Karpas-422 (cell line): ENCODE results near the gene DPH3. TPM values are rescaled to one million over a fixed set of nuclear protein-coding genes. Genes with fewer than 3 reads are reported as not detected.

Source experiments
- DNase-seq: peaks from one replicate; pipeline ENCODE4 v3.0.0-alpha.2; 2015
- H2AFZ ChIP-seq: fragments of 200-600 bp; sonication (generic); 2 replicates; pipeline ENCODE4 v1.6.1; 2014; ENCODE audit warnings: antibody characterized with exemption, low read length, mixed read lengths
- H3K27ac ChIP-seq: fragments of 200-600 bp; sonication (generic); 2 replicates; pipeline ENCODE4 v1.5.1; 2014; ENCODE audit warnings: mild to moderate bottlenecking, low read length, moderate library complexity
- H3K27me3 ChIP-seq: fragments of 200-600 bp; sonication (generic); 2 replicates; pipeline ENCODE4 v1.6.1; 2014; ENCODE audit warnings: low read length, mixed read lengths
- H3K36me3 ChIP-seq: fragments of 200-600 bp; sonication (generic); 2 replicates; pipeline ENCODE4 v1.6.1; 2014; ENCODE audit warnings: low read length, mixed read lengths; ENCODE audit not compliant: insufficient read depth
- H3K4me1 ChIP-seq: fragments of 200-600 bp; sonication (generic); 2 replicates; pipeline ENCODE4 v1.6.1; 2014; ENCODE audit warnings: mild to moderate bottlenecking, low read length, mixed read lengths
- H3K4me2 ChIP-seq: fragments of 200-600 bp; sonication (generic); 2 replicates; pipeline ENCODE4 v1.6.1; 2014; ENCODE audit warnings: low read length, low read depth, mild to moderate bottlenecking; ENCODE audit not compliant: poor library complexity, severe bottlenecking
- H3K4me3 ChIP-seq: fragments of 200-600 bp; sonication (generic); 2 replicates; pipeline ENCODE4 v1.5.1; 2014; ENCODE audit warnings: mild to moderate bottlenecking, antibody characterized with exemption, low read length, mixed read lengths
- H3K79me2 ChIP-seq: fragments of 200-600 bp; sonication (generic); 2 replicates; pipeline ENCODE4 v1.6.1; 2014; ENCODE audit warnings: mild to moderate bottlenecking, low read length, mixed read lengths
- H3K9ac ChIP-seq: fragments of 200-600 bp; sonication (generic); 2 replicates; pipeline ENCODE4 v1.6.0; 2014; ENCODE audit warnings: low read length
- H3K9me2 ChIP-seq: fragments of 200-600 bp; sonication (generic), shearing (Covaris generic); replicated peaks from 2 replicates; pipeline ENCODE4 v1.6.0; 2014; ENCODE audit warnings: mild to moderate bottlenecking, low read length, moderate library complexity; ENCODE audit not compliant: insufficient read depth
- H3K9me3 ChIP-seq: fragments of 300-700, 200-600 bp; sonication (generic); 2 replicates; pipeline ENCODE4 v1.6.1; 2014; ENCODE audit warnings: low read length, mixed read lengths
- H4K20me1 ChIP-seq: fragments of 200-600 bp; sonication (generic); 2 replicates; pipeline ENCODE4 v1.6.1; 2014; ENCODE audit warnings: mild to moderate bottlenecking, antibody characterized with exemption, low read length, low read depth; ENCODE audit not compliant: insufficient read depth
- total RNA-seq: library from RNA; depleted of rRNA; stranded (reverse); fragments of >200 nt; shearing (Covaris generic); gene quantifications from 2 replicates; pipeline ENCODE4 v1.2.3, GENCODE V29; 2014; ENCODE audit warnings: low replicate concordance

DPH3 gene
- total RNA-seq, 1 experiment from 2014 or later: 22.2 TPM

- H3K36me3 ChIP-seq: peaks cover 75% of the 10 kb centered on the region
- H3K4me1 ChIP-seq: peaks cover 4% of the 10 kb centered on the region
- no peak for DNase-seq
- H3K9me3 ChIP-seq: no peaks in the 10 kb centered on the region
- no peaks in the 10 kb centered on the region for H3K9me2 ChIP-seq
- H4K20me1 ChIP-seq: no peaks in the 10 kb centered on the region
- H2AFZ ChIP-seq: no peak overlapping the region
- H3K4me2 ChIP-seq: no peak overlapping the region
- H3K4me3 ChIP-seq: no peak overlapping the region
- no peaks in the 10 kb centered on the region for H3K27me3 ChIP-seq
- H3K27ac ChIP-seq: peak overlapping the region; percentile 37
- H3K9ac ChIP-seq: no peak overlapping the region
- H3K79me2 ChIP-seq: peaks cover 12% of the 10 kb centered on the region; the same call in 1 of the 2 replicates
Measured at GRCh38 chr3:16305111-16305541, 40.4 kb upstream of the DPH3 start.

- Histone ChIP-seq H3K4me2 (no peak overlapping the region), H3K4me3 (no peak overlapping the region), H3K36me3 (peaks cover 83% of the 10 kb centered on the region), H3K79me2 (peaks cover 12% of the 10 kb centered on the region; the same call in 1 of the 2 replicates), H2AFZ (no peak overlapping the region), H3K9me2 (no peaks in the 10 kb centered on the region), H3K4me1 (no peaks in the 10 kb centered on the region), H3K27me3 (no peaks in the 10 kb centered on the region), H3K9ac (no peak overlapping the region), H4K20me1 (no peaks in the 10 kb centered on the region), H3K27ac (peak overlapping the region; percentile 37), H3K9me3 (no peaks in the 10 kb centered on the region)
- DNase-seq: no peak
Measured at GRCh38 chr3:16304061-16305010, 39.6 kb upstream of the DPH3 start.

GRCh38 chr3:16303037-16303575 lies 38.4 kb upstream of the DPH3 start:
- Histone ChIP-seq H4K20me1 (no peaks in the 10 kb centered on the region), H3K4me2 (no peak overlapping the region), H3K27ac (peak overlapping the region; percentile 37), H3K4me3 (no peak overlapping the region), H3K9me3 (no peaks in the 10 kb centered on the region), H3K4me1 (no peaks in the 10 kb centered on the region), H3K27me3 (no peaks in the 10 kb centered on the region), H3K9me2 (no peaks in the 10 kb centered on the region), H3K36me3 (peaks cover 91% of the 10 kb centered on the region), H3K79me2 (peaks cover 9% of the 10 kb centered on the region; the same call in 1 of the 2 replicates), H3K9ac (no peak overlapping the region), H2AFZ (no peak overlapping the region)
- no peak for DNase-seq

GRCh38 chr3:16302082-16302631 lies 37.4 kb upstream of the DPH3 start:
- H3K4me1 ChIP-seq: no peaks in the 10 kb centered on the region
- H3K4me3 ChIP-seq: no peak overlapping the region

GRCh38 chr3:16301507-16301906 lies 36.8 kb upstream of the DPH3 start:
- no peaks in the 10 kb centered on the region for H3K4me1 ChIP-seq
- H3K9me2 ChIP-seq: no peaks in the 10 kb centered on the region
- no peak overlapping the region for H3K9ac ChIP-seq
- H3K27me3 ChIP-seq: no peaks in the 10 kb centered on the region
- H3K36me3 ChIP-seq: peaks cover 94% of the 10 kb centered on the region
- no peaks in the 10 kb centered on the region for H3K79me2 ChIP-seq
- H4K20me1 ChIP-seq: no peaks in the 10 kb centered on the region
- no peaks in the 10 kb centered on the region for H3K9me3 ChIP-seq
- no peak overlapping the region for H3K4me3 ChIP-seq
- DNase-seq: no peak
- no peak overlapping the region for H2AFZ ChIP-seq
- H3K27ac ChIP-seq: no peak overlapping the region
- no peak overlapping the region for H3K4me2 ChIP-seq

More at GRCh38 chr3:16302082-16302631, 37.4 kb upstream of the DPH3 start:
- Histone ChIP-seq H3K4me2 (no peak overlapping the region), H3K9me3 (no peaks in the 10 kb centered on the region), H4K20me1 (no peaks in the 10 kb centered on the region), H3K79me2 (0 out of 2 replicates have a peak, but pooled peaks cover 4% of the 10 kb centered on the region), H3K27ac (peak overlapping the region; percentile 11; the same call in 1 of the 2 replicates), H3K9me2 (no peaks in the 10 kb centered on the region), H3K9ac (no peak overlapping the region), H2AFZ (no peak overlapping the region), H3K36me3 (peaks cover 93% of the 10 kb centered on the region), H3K27me3 (no peaks in the 10 kb centered on the region)
- DNase-seq: no peak

- Histone ChIP-seq H2AFZ (no peak overlapping the region), H3K27me3 (no peaks in the 10 kb centered on the region), H3K9me3 (no peaks in the 10 kb centered on the region), H3K9ac (no peak overlapping the region), H3K27ac (no peak overlapping the region), H3K4me3 (no peak overlapping the region), H3K36me3 (peaks cover 94% of the 10 kb centered on the region), H4K20me1 (no peaks in the 10 kb centered on the region), H3K4me1 (no peaks in the 10 kb centered on the region), H3K4me2 (no peak overlapping the region), H3K79me2 (no peaks in the 10 kb centered on the region), H3K9me2 (no peaks in the 10 kb centered on the region)
- no peak for DNase-seq
Measured at GRCh38 chr3:16300881-16301359, 36.2 kb upstream of the DPH3 start.

- no peaks in the 10 kb centered on the region for H3K9me3 ChIP-seq
- H3K27me3 ChIP-seq: no peaks in the 10 kb centered on the region
- H3K4me1 ChIP-seq: no peaks in the 10 kb centered on the region
- H3K4me2 ChIP-seq: no peak overlapping the region
- no peaks in the 10 kb centered on the region for H4K20me1 ChIP-seq
- H3K4me3 ChIP-seq: no peak overlapping the region
- H3K9me2 ChIP-seq: no peaks in the 10 kb centered on the region
- H2AFZ ChIP-seq: no peak overlapping the region
- DNase-seq: no peak
- H3K9ac ChIP-seq: no peak overlapping the region
- H3K36me3 ChIP-seq: peaks cover 94% of the 10 kb centered on the region
- H3K27ac ChIP-seq: peak overlapping the region; percentile 18; the same call in 1 of the 2 replicates
- peaks cover 4% of the 10 kb centered on the region; the same call in 1 of the 2 replicates for H3K79me2 ChIP-seq
Measured at GRCh38 chr3:16300307-16300706, 35.6 kb upstream of the DPH3 start.

- Histone ChIP-seq H3K9ac (no peak overlapping the region), H3K27me3 (no peaks in the 10 kb centered on the region), H3K79me2 (peaks cover 6% of the 10 kb centered on the region; the same call in 1 of the 2 replicates), H3K36me3 (peaks cover 94% of the 10 kb centered on the region), H3K9me2 (no peaks in the 10 kb centered on the region), H3K4me1 (no peaks in the 10 kb centered on the region), H4K20me1 (no peaks in the 10 kb centered on the region), H3K9me3 (peaks cover 2% of the 10 kb centered on the region), H2AFZ (no peak overlapping the region), H3K4me2 (no peak overlapping the region), H3K27ac (peak overlapping the region; percentile 18; the same call in 1 of the 2 replicates), H3K4me3 (no peak overlapping the region)
- no peak for DNase-seq
Measured at GRCh38 chr3:16299746-16300145, 35.0 kb upstream of the DPH3 start.
